MCF 10A (cell line): Measurements from ENCODE around the gene CEP112. TPM values are rescaled to one million over a fixed set of nuclear protein-coding genes. Genes with fewer than 3 reads are reported as not detected.

Source experiments
- BruUV-seq: library from RNA; stranded (reverse); fragments of 400-500 nt; replicated peaks from 2 replicates; lab custom pipeline; 2021; lab: Mats Ljungman, UMichigan
- CTCF ChIA-PET: fragments of 300-600 bp; sonication (Branson Sonifier 250); formaldehyde crosslinking; extraction: SDS; loops from one replicate; lab custom pipeline; 2021; ENCODE audit warnings: antibody characterized with exemption, inconsistent platforms; lab: Yijun Ruan, JAX
- POLR2A ChIA-PET: fragments of 300-600, 350-650 bp; sonication (Branson Sonifier 250); formaldehyde crosslinking; extraction: SDS; loops from one replicate; lab custom pipeline; 2020; ENCODE audit warnings: antibody characterized with exemption, inconsistent platforms; lab: Yijun Ruan, JAX
- DNase-seq: peaks from one replicate; pipeline ENCODE4 v3.0.0-alpha.2; 2018; ENCODE audit not compliant: unreplicated experiment
- H3K27ac Mint-ChIP-seq: one replicate; pipeline ENCODE4 v1.8.0; 2022; ENCODE audit warnings: mild to moderate bottlenecking, low read depth, mixed read lengths; ENCODE audit not compliant: unreplicated experiment
- H3K27me3 Mint-ChIP-seq: one replicate; pipeline ENCODE4 v1.8.0; 2022; ENCODE audit warnings: mixed read lengths; ENCODE audit not compliant: insufficient read depth, unreplicated experiment
- H3K36me3 Mint-ChIP-seq: one replicate; pipeline ENCODE4 v1.8.0; 2022; ENCODE audit warnings: mild to moderate bottlenecking, moderate library complexity, mixed read lengths; ENCODE audit not compliant: insufficient read depth, unreplicated experiment
- H3K4me1 Mint-ChIP-seq: one replicate; pipeline ENCODE4 v1.8.0; 2022; ENCODE audit warnings: mixed read lengths; ENCODE audit not compliant: insufficient read depth, unreplicated experiment
- H3K4me3 Mint-ChIP-seq: one replicate; pipeline ENCODE4 v1.8.0; 2022; ENCODE audit warnings: mild to moderate bottlenecking, moderate library complexity, mixed read lengths; ENCODE audit not compliant: unreplicated experiment
- H3K9me3 Mint-ChIP-seq: one replicate; pipeline ENCODE4 v1.8.0; 2022; ENCODE audit warnings: mixed read lengths; ENCODE audit not compliant: unreplicated experiment
- CTCF ChIP-seq: fragments of 200-600 bp; IDR thresholded peaks from one replicate; pipeline ENCODE4 v1.8.0; 2022; ENCODE audit warnings: antibody characterized with exemption, mild to moderate bottlenecking; ENCODE audit not compliant: unreplicated experiment
- intact Hi-C: fragments of 100-400 bp; cut with micrococcal nuclease; formaldehyde crosslinking; loops from 2 replicates; pipeline ENCODE4 v1.14.1; 2022
- total RNA-seq: library from RNA; stranded (reverse); gene quantifications from 2 replicates; pipeline ENCODE4 v1.2.3, GENCODE V29; 2022

Gene CEP112
- total RNA-seq, 1 experiment from 2014 or later = 8.1 TPM

- intact Hi-C loops = no loop called here
- H3K36me3 Mint-ChIP-seq = no peaks in the 10 kb centered on the region
- no peak for DNase-seq
- BruUV-seq = no TSS peak
- H3K9me3 Mint-ChIP-seq = no peaks in the 10 kb centered on the region
- no peak overlapping the region for H3K27ac Mint-ChIP-seq
- H3K4me3 Mint-ChIP-seq = no peak overlapping the region
- no peak for TF ChIP-seq CTCF
- ChIA-PET POLR2A (interaction anchor here (0.6 kb wide), 1 partner anchor 487 kb away, joined by 3 read pairs; no protein-coding TSS in a partner anchor), CTCF (interaction anchor here (0.6 to 2.2 kb wide), 3 partner anchors 15 to 974 kb away, joined by 3 to 11 read pairs (median 6); no protein-coding TSS in a partner anchor)
- no peaks in the 10 kb centered on the region for H3K4me1 Mint-ChIP-seq
- H3K27me3 Mint-ChIP-seq = no peaks in the 10 kb centered on the region
Measured at GRCh38 chr17:66149562-66149961, 42.4 kb downstream of the CEP112 start.

GRCh38 chr17:66146394-66146793 lies 45.5 kb downstream of the CEP112 start:
- TF ChIP-seq CTCF = no peak
- Mint-ChIP-seq H3K36me3 (no peaks in the 10 kb centered on the region), H3K9me3 (no peaks in the 10 kb centered on the region), H3K27ac (no peak overlapping the region), H3K4me3 (no peak overlapping the region), H3K4me1 (no peaks in the 10 kb centered on the region), H3K27me3 (no peaks in the 10 kb centered on the region)
- intact Hi-C loops = no loop called here
- POLR2A ChIA-PET = no interaction called here
- DNase-seq = no peak
- CTCF ChIA-PET = no interaction called here
- BruUV-seq = no TSS peak

- Mint-ChIP-seq H3K27ac (no peak overlapping the region), H3K9me3 (peaks cover 5% of the 10 kb centered on the region), H3K4me1 (peaks cover 5% of the 10 kb centered on the region), H3K27me3 (no peaks in the 10 kb centered on the region), H3K36me3 (no peaks in the 10 kb centered on the region), H3K4me3 (no peak overlapping the region)
- no peak for DNase-seq
- no TSS peak for BruUV-seq
- ChIA-PET POLR2A (no interaction called here), CTCF (no interaction called here)
- no peak for TF ChIP-seq CTCF
- intact Hi-C loops = no loop called here
Measured at GRCh38 chr17:66143657-66144282, 48.2 kb downstream of the CEP112 start.

GRCh38 chr17:66142428-66142827 lies 49.5 kb downstream of the CEP112 start:
- BruUV-seq = no TSS peak
- Mint-ChIP-seq H3K27me3 (no peaks in the 10 kb centered on the region), H3K9me3 (peaks cover 7% of the 10 kb centered on the region), H3K4me3 (no peak overlapping the region), H3K4me1 (peaks cover 5% of the 10 kb centered on the region), H3K27ac (no peak overlapping the region), H3K36me3 (no peaks in the 10 kb centered on the region)
- TF ChIP-seq CTCF = no peak
- DNase-seq = no peak
- ChIA-PET POLR2A (no interaction called here), CTCF (no interaction called here)
- intact Hi-C loops = no loop called here
